NCI-H2196 treated with DMSO at 0.1 percent for 48 hours (cell line): ENCODE data around the gene SETD2.
"Not testable (repeated sequence)": the region's sequence is repeated elsewhere in the genome, so short reads cannot be mapped to it uniquely, and the experiment has no call there.

Experiments
- DNase-seq: peaks from one replicate; lab custom pipeline; 2025; ENCODE audit not compliant: unreplicated experiment; lab: John Stamatoyannopoulos, UW

SETD2 gene

GRCh38 chr3:47102081-47102600, 61.8 kb downstream of the SETD2 start:
- no peak for DNase-seq

- DNase-seq = no peak
Measured at GRCh38 chr3:47098910-47099309, 65.0 kb downstream of the SETD2 start.

GRCh38 chr3:47097864-47098263, 66.0 kb downstream of the SETD2 start:
- DNase-seq = no peak

GRCh38 chr3:47096959-47097358, 67.0 kb downstream of the SETD2 start:
- no peak for DNase-seq

- no peak for DNase-seq
Measured at GRCh38 chr3:47092090-47092489, 71.8 kb downstream of the SETD2 start.

GRCh38 chr3:47089630-47090029, 74.3 kb downstream of the SETD2 start:
- no peak for DNase-seq

GRCh38 chr3:47086071-47086470, 77.8 kb downstream of the SETD2 start:
- no peak for DNase-seq

- DNase-seq = no peak
Measured at GRCh38 chr3:47083786-47084185, 80.1 kb downstream of the SETD2 start.

- no peak for DNase-seq
Measured at GRCh38 chr3:47082519-47082918, 81.4 kb downstream of the SETD2 start.

- no peak for DNase-seq
Measured at GRCh38 chr3:47079432-47079831, 84.5 kb downstream of the SETD2 start.

- no peak for DNase-seq
Measured at GRCh38 chr3:47073685-47074084, 90.2 kb downstream of the SETD2 start.

- no peak for DNase-seq
Measured at GRCh38 chr3:47070770-47071169, 93.1 kb downstream of the SETD2 start.

- DNase-seq = not testable (repeated sequence)
Measured at GRCh38 chr3:47066259-47066658, 97.7 kb downstream of the SETD2 start.

GRCh38 chr3:47065681-47066080, 98.2 kb downstream of the SETD2 start:
- no peak for DNase-seq

- no peak for DNase-seq
Measured at GRCh38 chr3:47065058-47065457, 98.9 kb downstream of the SETD2 start.

- DNase-seq = no peak
Measured at GRCh38 chr3:47057212-47057671, 106.7 kb downstream of the SETD2 start.

GRCh38 chr3:47056705-47057104, 107.2 kb downstream of the SETD2 start:
- DNase-seq = no peak

- DNase-seq = no peak
Measured at GRCh38 chr3:47054412-47054811, 109.5 kb downstream of the SETD2 start.

GRCh38 chr3:47047673-47048072, 116.2 kb downstream of the SETD2 start:
- DNase-seq = no peak

GRCh38 chr3:47047069-47047468, 116.8 kb downstream of the SETD2 start:
- no peak for DNase-seq

- no peak for DNase-seq
Measured at GRCh38 chr3:47042231-47042791, 121.6 kb downstream of the SETD2 start.

GRCh38 chr3:47041114-47041513, 122.8 kb downstream of the SETD2 start:
- no peak for DNase-seq

- not testable (repeated sequence) for DNase-seq
Measured at GRCh38 chr3:47037302-47037701, 126.6 kb downstream of the SETD2 start.
